Medulla oblongata (tissue), 1 donor: ENCODE measurements around the gene PRKAB1.

Experiments used
- DNase-seq: peaks from one replicate; pipeline ENCODE4 v3.0.0-alpha.2; 2015; ENCODE audit errors: extremely low spot score

PRKAB1 gene

DNA sequence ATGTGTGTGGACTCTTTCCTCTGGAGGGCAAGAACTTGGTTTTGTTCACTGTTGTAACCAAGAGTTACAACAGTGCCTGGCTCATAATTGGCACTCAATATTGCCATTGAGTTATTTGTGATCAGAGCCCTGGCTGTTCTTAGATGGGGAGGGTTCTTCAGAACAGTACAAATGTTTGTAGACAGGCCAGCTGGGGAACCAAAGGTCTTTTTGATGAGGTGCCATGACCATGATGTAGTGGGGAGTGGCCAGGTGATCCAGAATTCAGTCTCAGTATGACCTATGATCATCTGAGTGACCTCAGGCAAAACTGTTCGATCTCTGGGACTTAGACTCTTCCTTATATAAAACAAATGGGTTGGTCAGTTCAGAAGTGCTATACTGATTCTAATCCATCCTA lies 3.3 kb upstream of the PRKAB1 start:
- DNase-seq: no peak

DNA sequence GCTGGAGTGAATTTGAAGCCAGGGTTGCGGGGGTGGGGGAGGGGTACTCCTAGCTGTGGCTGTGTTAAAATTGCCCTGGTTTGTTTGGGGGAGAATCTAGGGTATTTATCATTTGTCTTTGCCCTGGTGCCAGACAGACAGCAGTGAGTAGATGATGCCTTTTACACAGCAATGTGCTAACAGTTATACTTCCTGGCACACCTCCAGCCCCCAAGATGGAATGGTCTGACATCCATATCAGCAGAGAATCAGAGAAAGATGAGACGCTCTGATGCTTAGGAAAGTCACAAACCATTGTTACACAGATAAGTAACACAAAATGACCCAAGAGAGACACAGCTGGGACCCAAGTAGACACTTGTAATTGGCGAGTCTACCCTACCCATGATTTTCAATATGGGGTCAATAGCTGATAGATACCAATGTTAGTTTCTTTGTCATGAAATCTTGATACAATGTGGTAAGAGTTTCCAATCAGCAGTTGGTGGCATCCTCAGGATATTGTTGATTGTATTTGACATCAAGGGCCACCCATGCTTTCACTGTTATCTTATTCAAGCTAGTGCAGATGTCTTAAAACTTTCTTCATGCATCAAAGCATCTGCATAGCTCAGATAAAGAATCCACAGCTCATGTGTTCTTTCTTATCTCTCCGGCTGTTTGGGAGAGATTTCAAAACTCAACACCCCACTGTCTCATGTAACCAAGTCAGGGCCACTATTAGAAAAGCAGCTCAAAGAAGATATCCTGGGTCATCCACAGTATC lies 2.6 kb upstream of the PRKAB1 start:
- DNase-seq: no peak

DNA sequence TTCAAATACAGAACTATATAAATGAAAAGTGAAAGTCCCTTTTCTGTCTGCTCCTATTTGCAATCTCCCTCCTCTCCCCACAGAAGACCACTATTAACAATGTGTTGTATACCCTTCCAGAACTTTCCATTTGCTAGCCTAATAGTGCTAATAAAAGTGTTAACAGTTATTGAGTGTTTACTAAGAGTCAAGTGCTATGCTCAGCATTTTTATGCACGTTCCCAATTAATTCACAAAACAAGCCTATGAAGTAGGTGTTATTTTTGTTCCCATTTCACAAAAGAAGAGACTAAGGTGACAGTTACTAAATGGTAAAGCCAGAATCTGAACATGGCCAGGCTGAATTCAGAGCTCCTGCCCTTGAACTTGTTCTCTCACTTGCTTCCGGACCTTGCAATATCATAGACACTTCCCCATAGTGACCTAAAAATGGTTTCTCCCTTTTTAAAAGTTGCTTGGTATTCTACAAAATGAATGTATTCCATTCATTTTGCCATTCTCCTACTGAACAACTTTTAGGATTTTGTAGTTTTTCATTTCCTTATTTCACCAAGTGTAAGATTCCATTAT lies 1.6 kb upstream of the PRKAB1 start:
- no peak for DNase-seq

DNA sequence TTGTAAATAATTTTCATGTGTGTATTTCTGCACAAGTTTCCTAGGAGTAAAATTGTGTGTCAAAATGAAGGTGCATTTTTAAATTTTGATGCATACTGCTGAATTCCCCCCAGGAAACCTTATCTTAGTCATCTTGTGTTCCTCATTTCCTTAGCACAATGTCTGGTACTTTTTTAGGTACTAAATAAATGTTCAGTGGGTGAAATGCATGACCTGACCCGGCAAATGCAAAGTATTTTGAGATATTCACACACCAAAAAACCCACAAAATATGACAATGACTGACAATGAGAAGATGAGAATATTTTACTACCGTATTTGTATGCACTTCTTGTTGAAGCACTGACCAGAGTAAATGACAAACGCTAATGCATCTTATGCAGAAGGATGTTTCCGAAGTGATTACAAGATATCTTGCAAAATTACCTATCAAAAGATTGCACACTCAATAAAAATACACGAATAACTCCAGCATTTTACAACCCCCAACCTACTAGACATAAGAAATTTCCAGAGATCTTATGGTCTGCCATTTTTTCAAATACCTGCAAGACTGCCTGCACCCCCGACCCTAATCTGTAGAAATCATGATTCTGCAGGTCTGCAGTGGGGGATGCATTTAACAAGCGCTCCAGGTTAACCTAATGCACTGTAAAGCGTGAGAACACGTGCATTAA lies 895 bp upstream of the PRKAB1 start:
- DNase-seq: no peak

DNA sequence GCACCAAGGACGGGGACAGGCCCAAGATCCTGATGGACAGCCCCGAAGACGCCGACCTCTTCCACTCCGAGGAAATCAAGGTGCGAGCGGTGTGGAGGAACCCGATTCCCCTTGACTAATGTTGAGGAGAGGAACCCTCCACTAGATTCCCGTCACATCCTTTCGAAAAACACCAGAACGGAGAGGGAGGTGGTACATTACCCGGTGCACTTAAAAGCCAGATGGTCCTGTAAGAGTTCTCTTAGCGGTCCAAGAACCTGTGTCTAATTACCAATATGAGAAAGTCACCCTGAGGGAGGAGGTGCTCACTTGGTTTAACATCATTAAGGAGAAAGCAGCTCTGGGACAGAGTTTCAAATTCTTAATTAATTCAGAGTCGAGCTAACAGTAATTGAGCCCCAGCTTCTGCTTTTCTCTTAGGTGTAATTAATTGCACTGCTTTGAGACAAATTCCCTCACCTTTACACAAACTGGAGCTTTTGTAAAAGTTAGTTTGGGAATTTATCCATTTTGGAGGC lies 450 bp downstream of the PRKAB1 start:
- DNase-seq: no peak

DNA sequence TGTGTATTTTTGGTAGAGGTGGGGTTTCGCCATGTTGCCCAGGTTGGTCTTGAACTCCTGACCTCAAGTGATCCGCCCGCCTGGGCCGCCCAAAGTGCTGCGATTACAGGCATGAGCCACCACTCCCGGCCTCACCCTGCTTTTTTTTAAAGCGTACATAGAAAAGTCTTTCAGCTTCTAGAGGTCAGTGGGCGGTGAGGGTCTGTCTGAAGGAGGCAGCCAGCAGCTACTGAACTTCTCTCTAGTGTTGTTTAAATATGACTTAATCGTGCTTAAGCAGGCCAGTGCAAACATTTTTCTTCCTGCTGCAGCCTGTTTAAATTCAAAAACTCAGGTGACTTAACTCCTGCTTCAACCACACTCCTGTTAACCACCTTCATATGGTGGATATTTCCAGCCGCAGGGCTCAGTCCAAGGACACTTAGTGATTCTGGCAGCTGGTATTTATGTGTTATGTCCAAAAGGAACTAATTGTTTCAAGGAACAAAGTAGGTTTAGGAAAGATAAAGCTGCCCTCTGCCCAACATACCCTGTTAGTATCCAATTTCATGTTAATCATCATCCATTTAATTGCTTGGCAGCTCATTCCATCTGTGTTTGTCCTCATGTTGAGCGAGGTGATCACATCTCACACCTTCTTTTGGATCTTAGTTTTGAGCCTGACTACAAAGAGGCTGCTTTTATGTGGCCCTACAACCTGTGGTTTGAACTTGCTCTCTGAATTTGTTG lies 2.0 kb downstream of the PRKAB1 start:
- DNase-seq: no peak

DNA sequence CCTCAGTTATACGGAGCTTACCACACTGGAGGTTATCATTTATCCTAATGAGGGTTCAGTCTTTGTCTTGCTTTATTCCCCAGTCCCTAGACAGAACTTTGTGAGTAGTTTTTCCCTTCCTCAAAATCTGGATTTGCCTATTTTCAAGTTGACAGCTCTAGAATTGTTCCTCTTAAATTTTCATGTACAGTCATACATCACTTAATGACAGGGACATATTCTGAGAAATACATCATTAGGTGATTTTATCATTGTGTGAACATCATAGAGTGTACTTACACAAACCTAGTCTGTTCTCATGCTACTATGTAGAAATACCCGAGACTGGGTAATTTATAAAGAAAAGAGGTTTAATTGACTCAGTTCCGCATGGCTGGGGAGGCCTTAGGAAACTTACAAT lies 3.1 kb downstream of the PRKAB1 start:
- no peak for DNase-seq

DNA sequence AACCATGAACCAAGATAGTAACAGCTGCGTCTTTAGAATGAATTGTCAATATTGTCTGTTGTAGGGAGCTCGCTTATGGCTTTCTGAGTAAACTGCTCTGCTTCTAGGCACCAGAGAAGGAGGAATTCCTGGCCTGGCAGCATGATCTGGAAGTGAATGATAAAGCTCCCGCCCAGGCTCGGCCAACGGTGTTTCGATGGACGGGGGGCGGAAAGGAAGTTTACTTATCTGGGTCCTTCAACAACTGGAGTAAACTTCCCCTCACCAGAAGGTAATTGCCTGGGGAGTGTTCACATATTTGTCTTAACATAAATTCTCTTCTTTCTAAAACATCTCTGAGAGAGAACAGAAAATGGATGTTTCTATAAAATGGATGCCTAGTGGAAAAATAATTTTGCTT lies 4.3 kb downstream of the PRKAB1 start:
- no peak for DNase-seq

DNA sequence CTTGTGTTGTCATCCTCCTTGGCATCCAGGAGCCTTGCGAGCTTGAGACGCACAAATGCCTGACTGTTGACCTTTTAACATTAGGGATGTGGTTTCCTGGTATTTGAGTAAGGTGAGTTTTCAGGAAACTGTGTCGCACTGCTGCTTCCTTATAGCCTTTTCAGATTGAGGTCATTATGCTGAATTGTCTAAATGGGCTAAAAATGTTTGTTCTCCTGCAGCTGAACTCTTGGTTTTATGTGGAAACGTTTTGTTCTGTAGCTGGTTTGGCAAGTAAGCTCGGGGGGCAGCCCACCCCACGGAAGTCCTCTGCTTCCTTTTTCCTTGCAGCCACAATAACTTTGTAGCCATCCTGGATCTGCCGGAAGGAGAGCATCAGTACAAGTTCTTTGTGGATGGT lies 5.7 kb downstream of the PRKAB1 start:
- no peak for DNase-seq

DNA sequence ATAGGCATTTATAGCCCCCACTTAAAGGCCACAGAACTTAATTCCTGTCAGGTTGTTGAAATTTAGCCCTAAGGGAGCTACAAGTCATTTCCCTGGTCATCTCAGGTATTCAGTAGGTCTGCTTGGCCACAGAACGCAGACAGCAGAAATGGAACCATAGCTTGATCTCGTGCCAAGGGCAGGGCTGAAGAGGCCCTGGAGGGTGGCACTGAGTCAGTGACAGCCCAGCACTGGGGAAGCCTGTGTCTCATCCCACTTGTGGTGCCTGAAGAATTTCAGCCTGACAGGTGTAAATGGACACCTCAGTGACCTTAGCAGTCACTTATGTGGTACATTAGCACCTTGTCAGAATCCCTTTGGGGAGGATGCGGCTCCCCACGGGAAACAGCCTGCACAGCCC lies 6.6 kb downstream of the PRKAB1 start:
- DNase-seq: no peak

DNA sequence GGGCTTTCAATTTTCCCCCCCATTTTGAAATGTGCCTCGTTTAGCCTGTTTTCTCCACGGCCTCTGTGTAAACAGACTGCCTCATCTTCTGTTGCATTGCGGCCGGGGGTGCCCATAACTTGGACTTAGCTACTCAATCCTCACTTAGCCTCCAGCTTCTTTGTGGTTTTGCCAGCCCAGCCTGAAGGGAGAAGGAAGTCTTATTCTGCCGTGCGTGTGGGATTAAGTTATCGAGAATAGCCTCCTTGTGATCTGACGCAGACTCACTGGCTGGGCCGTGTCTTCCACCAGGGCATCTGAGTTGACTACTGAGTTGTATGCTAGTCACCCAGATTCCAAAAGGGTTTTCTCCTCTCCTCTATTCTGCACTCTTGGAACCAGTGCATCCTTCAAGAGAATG lies 8.1 kb downstream of the PRKAB1 start:
- no peak for DNase-seq

DNA sequence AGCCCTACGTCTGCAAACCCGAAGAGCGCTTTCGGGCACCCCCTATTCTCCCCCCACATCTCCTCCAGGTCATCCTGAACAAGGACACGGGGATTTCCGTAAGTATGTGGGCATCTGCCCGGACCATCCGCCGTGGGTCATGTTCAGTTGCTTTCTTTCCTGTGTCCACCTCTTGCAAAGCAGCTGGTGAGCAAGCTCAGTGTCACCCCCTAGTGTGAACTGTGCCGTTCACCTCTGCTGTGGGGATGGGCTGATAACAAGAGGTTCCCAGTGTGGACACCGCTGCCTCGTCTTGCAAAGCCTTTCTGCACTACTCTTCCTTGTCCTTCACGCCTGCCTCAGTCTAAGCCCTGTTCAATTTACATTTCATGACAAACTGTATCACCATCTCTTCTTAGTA lies 8.6 kb downstream of the PRKAB1 start:
- DNase-seq: no peak

DNA sequence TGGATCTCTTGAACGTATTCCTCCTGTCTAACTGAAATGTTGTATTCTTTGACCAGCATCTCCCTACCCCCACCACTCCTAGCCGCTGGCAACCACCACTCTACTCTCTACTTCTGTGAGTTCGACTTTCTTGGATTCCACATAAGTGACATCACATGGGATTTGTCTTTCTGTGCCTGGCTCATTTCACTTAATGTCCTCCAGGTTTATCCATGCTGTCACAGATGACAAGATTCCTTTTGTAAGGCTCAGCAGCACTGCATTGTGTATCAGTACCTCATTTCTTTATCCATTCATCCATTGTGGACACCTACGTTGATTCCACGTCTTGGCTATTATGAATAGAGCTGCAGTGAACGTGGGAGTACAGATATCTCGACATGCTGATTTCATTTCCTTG lies 10.5 kb downstream of the PRKAB1 start:
- DNase-seq: no peak

DNA sequence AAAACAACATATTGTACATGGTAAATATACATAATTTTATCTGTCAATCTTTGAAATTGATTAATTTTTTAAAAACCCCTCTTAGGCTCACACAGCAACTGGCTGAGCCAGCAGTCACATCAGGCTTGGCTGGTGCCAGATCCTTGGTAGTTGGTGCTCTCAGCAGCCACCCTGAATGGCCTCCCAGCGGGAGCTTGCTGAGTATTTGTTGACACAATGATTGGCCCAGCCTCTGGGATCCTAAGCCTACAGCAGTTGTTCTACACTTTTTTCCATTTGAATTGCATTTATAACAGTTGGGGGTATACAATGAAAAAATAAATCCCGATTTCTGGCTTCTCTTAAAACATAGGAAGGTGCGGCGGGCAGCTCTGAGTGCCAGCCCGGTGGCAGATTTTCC lies 11.1 kb downstream of the PRKAB1 start:
- no peak for DNase-seq

DNA sequence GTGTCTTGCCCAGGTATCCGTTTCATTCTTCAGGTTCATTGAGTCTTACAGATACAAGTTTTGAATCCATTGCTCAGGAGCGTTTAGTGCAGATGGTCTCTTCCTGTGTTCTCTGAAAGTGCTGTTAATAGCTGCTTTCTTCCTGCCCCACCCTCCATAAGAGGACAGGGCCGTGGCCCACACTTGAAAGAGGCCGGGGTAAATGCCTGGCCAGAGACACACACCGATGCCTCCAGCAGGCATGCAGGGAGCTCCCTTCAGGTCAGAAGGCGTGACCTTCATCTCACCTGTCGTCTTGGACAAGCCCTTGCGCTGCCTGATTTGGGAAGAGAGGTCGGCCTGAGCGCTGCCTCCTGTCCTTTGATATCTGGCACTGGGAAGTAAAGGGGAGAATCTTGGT lies 11.6 kb downstream of the PRKAB1 start:
- DNase-seq: no peak

DNA sequence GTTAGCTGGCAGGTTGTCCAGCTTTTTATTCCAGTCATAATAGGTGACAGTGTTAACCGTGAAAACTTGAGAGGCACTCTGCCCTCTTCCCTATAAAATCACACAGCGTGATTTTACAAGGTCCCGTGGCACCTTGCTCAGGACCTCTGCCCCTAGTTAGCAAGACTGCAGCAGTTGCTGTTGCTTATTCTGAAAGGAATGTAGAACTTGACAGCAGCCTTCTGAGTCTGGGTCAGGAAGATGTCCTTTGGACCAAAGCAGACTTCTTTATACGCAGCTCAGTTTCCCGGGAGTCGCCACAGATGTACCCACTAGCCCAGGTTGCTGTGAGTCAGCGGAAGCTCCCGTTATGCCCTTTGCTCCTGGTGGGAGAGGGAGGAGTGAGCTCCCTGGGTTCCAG lies 13.2 kb downstream of the PRKAB1 start:
- no peak for DNase-seq

DNA sequence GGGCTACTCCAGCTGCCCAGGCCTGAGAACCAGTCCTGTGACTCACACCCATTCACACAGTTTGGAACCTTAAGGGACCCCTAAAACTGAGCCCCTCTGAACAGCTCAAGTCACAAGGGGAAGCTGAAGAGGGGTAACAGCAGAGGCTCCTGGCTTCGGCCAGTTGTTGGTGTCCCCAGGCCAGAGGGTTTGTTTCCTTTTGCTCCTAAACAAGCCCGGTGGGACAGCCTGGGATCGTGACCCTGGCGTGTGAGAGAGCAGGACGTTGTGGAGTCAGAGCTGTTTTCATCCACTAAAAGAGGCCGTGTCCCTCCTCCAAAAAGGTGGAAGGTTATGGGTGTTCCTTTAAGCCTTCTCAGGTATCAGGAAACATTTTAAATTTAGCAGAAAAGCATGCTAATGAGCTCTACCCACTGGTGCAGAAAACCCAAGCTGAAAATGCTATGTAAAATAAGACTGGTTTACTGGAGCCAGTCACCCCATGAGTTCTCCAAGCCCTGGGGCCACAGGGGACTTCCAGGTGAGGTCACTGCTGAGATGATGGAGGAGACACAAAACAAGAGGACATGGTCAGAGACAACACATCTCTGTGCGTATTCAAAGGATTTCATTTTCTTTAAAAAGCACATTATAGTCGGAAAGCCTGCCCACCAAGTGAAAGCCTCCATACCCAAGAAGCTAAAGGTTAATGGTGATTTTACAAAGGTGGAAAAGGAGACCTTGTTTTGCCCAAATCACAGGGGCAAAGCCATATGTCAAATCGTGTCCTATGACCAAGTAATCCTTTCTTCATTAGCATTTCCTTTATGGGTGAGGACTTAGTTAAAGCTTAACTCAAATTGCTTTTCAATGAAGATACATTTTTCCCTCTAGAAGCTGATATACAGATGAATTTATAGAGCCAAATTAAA lies 14.1 kb downstream of the PRKAB1 start:
- DNase-seq: no peak

DNA sequence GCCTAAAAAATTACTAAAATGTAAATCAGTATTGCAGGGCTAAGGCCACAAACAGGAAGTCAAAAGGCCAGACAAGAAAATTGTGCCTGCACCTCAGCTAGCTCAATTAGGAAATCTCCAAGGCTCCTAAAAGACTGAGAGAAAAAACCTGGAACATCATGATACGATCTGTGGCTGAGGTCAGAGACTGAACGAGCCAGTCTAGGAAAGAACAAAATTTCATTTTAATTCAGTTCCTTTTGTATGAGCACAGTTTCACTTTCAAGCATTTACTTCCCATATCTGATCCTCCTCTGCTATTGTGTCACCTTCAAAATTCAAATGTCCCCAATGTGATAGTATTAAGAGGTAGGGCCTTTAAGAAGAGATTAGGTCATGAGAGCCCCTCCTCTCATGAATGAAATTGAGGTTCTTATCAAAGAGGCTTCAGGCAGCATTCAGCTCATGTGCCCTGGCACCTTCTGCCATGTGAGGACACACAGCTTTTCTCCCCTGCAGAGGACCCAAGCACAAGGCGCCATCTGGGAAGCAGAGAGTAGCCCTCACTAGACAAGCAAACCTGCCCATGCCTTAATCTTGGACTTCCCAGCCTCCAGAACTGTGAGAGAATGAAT lies 14.8 kb downstream of the PRKAB1 start:
- no peak for DNase-seq

DNA sequence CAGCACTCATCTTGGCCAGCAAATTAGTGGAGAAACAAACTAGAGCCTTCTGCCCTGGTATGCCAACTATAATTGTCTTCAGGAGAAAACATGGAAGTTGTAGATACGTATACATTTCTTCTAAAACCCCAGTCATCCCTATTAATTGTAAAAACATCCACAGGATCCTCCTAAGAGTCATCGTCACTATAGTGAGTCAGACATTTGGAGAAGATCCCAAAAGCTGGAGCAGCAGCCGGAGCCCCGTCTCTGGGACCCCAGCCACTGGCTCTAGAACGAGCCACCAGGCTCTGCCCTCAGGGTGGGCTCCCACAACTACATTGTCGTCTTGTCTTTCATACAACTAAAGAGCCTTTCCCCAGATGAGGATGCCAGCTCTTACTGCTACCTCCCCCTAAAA lies 15.5 kb downstream of the PRKAB1 start:
- DNase-seq: no peak

DNA sequence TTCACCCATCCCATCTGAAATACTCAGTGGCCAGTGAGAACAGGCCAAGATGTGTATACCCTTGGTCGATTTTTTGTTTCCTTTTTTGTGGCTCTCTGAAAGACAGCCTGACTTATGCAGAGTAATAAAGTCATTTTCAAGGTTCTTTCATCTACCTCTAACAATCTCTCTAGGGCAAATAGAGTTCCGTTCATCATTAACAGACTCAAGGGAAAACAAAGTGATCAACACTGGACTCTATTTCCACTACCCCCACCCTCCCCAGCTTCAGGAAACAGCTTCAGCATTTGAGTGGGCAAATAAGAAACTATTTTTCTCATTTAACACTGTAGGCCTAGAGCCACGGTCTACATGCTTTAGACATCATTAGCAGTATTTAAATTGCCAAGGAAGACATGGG lies 15.9 kb downstream of the PRKAB1 start:
- no peak for DNase-seq
